Adrenal gland (tissue), 12 donors: ENCODE data around the gene PPFIA4. TPM values are rescaled to one million over a fixed set of nuclear protein-coding genes. Genes with fewer than 3 reads are reported as not detected.

ENCODE experiments used
- DNase-seq, 7 donors: peaks; one replicate each; pipeline ENCODE4 v3.0.0-alpha.2; 2019 to 2020
- H3K27ac ChIP-seq, 5 donors: fragments of 200-600 bp; sonication (generic) in 4 of 5; 1 replicate in 3 of 5; 2 replicates in 2 of 5; pipeline versions ENCODE4 v1.5.1 to v1.8.0; 2016 to 2020; ENCODE audit warnings: mild to moderate bottlenecking in 1 of 5
- H3K27me3 ChIP-seq: fragments of 200-600 bp; 2 replicates; pipeline ENCODE4 v1.8.0; 2021
- H3K36me3 ChIP-seq, 2 donors: fragments of 200-600 bp; replicated peaks in 1 of 2; 1 replicate in 1 of 2; 2 replicates in 1 of 2; pipeline versions ENCODE4 v1.5.1 to v1.8.0; 2018 to 2022
- H3K4me1 ChIP-seq, 2 donors: fragments of 200-600 bp; replicated peaks in 1 of 2; 1 replicate in 1 of 2; 2 replicates in 1 of 2; pipeline versions ENCODE4 v1.5.1 to v1.8.0; 2018 to 2021
- H3K4me3 ChIP-seq, 4 donors: fragments of 200-600 bp; sonication (generic) in 3 of 4; one replicate each; pipeline ENCODE4 v1.5.1; 2016 to 2018
- H3K9me3 ChIP-seq, 3 donors: fragments of 200-600 bp; sonication (generic) in 1 of 3; replicated peaks in 1 of 3; 1 replicate in 2 of 3; 2 replicates in 1 of 3; pipeline versions ENCODE4 v1.5.1 to v1.8.0; 2016 to 2021
- POLR2A ChIP-seq, 2 donors: fragments of 450-650 bp; IDR thresholded peaks; one replicate each; pipeline ENCODE4 v1.6.1; 2017; ENCODE audit warnings: antibody characterized with exemption in 2 of 2, mild to moderate bottlenecking in 2 of 2, moderate library complexity in 1 of 2
- WGBS, 4 donors: extraction: QIAGEN DNeasy Blood & Tissue Kit in 2 of 4; methylation state at CpG; one replicate each; pipeline versions ENCODE4 v1.1.5 to v1.1.7; 2013 to 2017; 5-methylcytosine and 5-hydroxymethylcytosine counted together
- intact Hi-C, 2 donors: fragments of 100-400 bp; cut with DNase I; formaldehyde crosslinking; loops; one replicate each; pipeline versions ENCODE4 v1.14.1 to v1.15.0; 2022 to 2023
- polyA plus RNA-seq, 3 donors: library from polyadenylated mRNA; stranded (reverse); fragments of 200-250 nt in 2 of 3; fragments of 350-450 nt in 1 of 3; fragmentation: Illumina TruSeq in 1 of 3; extraction: RNeasy Lipid Tissue Mini Kit (QIAGEN cat#74804) in 1 of 3; gene quantifications; one replicate each; pipeline ENCODE4 v1.2.3, GENCODE V29; 2013 to 2014
- total RNA-seq, 9 donors: library from RNA; depleted of rRNA in 4 of 9; stranded (reverse); fragments of >200 nt in 4 of 9; fragments of 120-200 nt in 1 of 9; fragmentation: NEBNext Ultra II Directional in 1 of 9; extraction: Animal tissue kit (Norgen Biotek cat#: 25700) in 1 of 9; gene quantifications; one replicate each; pipeline versions ENCODE4 v1.1.0 to v1.2.4, GENCODE V29; 2013 to 2023
- TF ChIP-seq, protein P1 (sequence below), 6 experiments: fragments of 450-650 bp in 4 of 6; fragments of 200-600 bp in 2 of 6; sonication (generic) in 1 of 6; IDR thresholded peaks; 1 replicate in 5 of 6; 2 replicates in 1 of 6; pipeline versions ENCODE4 v1.5.1 to v1.8.0; 2016 to 2021; ENCODE audit warnings: antibody characterized with exemption in 6 of 6, mild to moderate bottlenecking in 2 of 6, moderate library complexity in 1 of 6
- donor health status: healthy with polysubstance abuse.
- donor health status: Bipolar disorder and iron deficiency.
- donor health status: DM: yes; HTN: yes; CAD: no.
- donor health status: DM: no; HTN: no; CAD: no.
- donor health status: DM: no; HTN: no; CAD: no.
- donor health status: DM: yes; HTN: yes; CAD: no.

PPFIA4 gene
- total and polyA plus RNA-seq, 12 donors: 0.12 to 2.9 (median 0.48) TPM

DNA sequence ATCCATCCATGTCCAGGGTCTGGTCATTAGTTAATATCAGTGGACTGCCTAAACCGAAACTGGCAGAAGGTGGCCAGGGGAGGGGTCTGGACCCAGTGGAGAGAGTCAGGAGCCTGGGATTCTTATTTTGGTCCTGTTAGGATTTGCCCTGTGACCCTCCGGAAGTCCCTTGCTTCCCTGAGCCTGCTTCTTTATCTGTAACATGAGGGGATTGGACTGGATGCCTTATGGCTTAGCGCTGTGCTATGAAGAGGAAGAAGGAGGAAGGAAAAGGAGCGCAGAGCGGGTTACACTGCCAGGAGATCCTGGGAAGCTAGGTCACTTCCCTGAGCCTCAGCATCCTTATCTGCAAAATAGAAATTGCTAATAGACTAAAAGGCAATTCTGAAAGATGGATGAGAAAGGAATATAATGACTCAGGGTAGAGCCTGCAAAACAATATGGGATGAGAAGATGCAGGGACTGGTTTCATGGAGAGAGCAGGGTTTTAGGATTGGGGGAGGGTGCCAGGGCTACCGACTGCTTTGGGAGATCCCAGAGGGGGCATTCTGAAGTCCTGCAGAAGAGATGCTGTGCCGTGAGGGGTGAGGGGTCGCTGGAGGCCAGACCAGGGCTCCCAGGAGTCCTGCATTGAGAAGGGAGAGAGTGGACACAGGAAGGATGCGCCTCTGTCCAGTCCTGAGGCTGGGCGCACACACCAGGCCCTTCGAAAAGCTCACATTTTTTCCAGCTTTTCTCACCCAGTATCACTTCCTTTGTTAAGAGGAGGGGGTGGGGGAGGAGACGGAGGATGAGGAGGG is 100.8 kb downstream of the PPFIA4 start:
- H3K9me3 ChIP-seq: no peaks in the 10 kb centered on the region
- peaks cover 14 to 28% of the 10 kb centered on the region in 2 donors for H3K4me1 ChIP-seq
- 25 to 33% (median 25%) methylated on average over 8 to 12 of the region's 12 CpGs for WGBS, 4 donors
- TF ChIP-seq, protein P1, sequence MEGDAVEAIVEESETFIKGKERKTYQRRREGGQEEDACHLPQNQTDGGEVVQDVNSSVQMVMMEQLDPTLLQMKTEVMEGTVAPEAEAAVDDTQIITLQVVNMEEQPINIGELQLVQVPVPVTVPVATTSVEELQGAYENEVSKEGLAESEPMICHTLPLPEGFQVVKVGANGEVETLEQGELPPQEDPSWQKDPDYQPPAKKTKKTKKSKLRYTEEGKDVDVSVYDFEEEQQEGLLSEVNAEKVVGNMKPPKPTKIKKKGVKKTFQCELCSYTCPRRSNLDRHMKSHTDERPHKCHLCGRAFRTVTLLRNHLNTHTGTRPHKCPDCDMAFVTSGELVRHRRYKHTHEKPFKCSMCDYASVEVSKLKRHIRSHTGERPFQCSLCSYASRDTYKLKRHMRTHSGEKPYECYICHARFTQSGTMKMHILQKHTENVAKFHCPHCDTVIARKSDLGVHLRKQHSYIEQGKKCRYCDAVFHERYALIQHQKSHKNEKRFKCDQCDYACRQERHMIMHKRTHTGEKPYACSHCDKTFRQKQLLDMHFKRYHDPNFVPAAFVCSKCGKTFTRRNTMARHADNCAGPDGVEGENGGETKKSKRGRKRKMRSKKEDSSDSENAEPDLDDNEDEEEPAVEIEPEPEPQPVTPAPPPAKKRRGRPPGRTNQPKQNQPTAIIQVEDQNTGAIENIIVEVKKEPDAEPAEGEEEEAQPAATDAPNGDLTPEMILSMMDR (IDR thresholded peaks at IDR 0.05): no peak
- no peak for TF ChIP-seq POLR2A (IDR thresholded peaks at IDR 0.05)
- H3K27ac ChIP-seq: no peak overlapping the region
- peaks cover 24% of the 10 kb centered on the region for H3K27me3 ChIP-seq
- H3K36me3 ChIP-seq: no peaks in the 10 kb centered on the region
- DNase-seq: peak in 1 of 7 donors; percentile 13
- peak overlapping the region in 1 of 4 donors; percentile 35 for H3K4me3 ChIP-seq
- intact Hi-C loops: no loop called here

DNA sequence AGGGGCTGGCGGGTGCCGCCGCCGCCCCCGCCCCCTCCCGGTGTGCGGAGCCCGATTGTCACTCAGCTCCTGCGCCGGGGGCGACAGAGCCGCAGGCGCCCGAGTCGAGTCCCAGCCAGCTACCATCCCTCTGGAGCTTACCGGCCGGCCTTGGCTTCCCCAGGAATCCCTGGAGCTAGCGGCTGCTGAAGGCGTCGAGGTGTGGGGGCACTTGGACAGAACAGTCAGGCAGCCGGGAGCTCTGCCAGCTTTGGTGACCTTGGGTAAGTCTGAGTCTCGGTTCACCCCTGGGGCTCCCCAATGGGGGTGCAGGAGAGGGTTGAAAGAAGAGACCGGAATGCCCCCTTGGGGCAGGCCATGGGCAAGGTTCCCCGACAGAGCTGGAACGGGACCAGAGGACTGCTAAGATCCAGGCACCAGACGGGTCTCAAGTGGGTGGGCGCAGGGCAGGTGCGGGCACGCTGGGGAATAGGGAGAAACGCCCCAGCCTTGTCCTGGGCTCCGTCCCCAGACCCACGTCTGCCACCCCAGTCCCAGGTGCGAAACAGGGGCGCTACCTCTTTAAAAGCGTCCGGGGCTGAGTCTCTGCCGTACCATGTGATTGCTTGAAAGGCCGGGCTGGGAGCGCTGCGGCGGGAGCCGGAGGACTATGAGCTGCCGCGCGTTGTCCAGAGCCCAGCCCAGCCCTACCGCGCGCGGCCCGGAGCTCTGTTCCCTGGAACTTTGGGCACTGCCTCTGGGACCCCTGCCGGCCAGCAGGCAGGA is 101.6 kb downstream of the PPFIA4 start, which contains the start of gene ADORA1:
TSS of gene ADORA1 (plus strand) at position 61 of the 765 bp plus-strand sequence. CDS start 1,116 bp downstream, outside the sequence.
- no peaks in the 10 kb centered on the region for H3K36me3 ChIP-seq
- intact Hi-C loops: no loop called here
- TF ChIP-seq, protein P1 (IDR thresholded peaks at IDR 0.05): peak in 1 of 6 experiments; percentile 7
- no peak for TF ChIP-seq POLR2A (IDR thresholded peaks at IDR 0.05)
- H3K27me3 ChIP-seq: peaks cover 16% of the 10 kb centered on the region
- no peak within 1 kb of the TSS for H3K27ac ChIP-seq
- H3K9me3 ChIP-seq: no peaks in the 10 kb centered on the region
- peak within 1 kb of the TSS in 1 of 4 donors; percentile 35 for H3K4me3 ChIP-seq
- 0 to 1% (median 1%) methylated on average over 20 to 51 of the region's 51 CpGs for WGBS, 4 donors
- H3K4me1 ChIP-seq: peaks cover 14 to 28% of the 10 kb centered on the region in 2 donors
- DNase-seq: peak; percentile 54 to 80 (median 76)

DNA sequence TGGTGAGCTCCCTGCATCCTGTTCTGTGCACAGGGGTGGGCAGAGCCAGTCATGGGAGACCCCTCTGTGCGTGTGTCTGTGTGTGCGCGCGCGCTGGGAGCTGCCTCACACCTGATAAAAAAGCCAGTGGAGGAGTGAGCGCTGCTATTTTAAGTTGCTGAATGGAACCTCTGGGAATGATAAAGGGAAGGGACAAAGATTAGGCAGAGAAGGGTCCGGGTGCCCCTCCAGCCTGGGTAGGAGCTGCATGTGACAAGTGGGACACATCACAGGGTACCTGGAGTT is 102.1 kb downstream of the PPFIA4 start:
- no peak overlapping the region for H3K27ac ChIP-seq
- peaks cover 14 to 28% of the 10 kb centered on the region in 2 donors for H3K4me1 ChIP-seq
- intact Hi-C loops: no loop called here
- no peak for TF ChIP-seq POLR2A (IDR thresholded peaks at IDR 0.05)
- TF ChIP-seq, protein P1 (IDR thresholded peaks at IDR 0.05): no peak
- 33 to 54% (median 43%) methylated on average over 1 to 7 of the region's 7 CpGs for WGBS, 4 donors
- no peaks in the 10 kb centered on the region for H3K36me3 ChIP-seq
- H3K9me3 ChIP-seq: no peaks in the 10 kb centered on the region
- H3K27me3 ChIP-seq: peaks cover 12% of the 10 kb centered on the region
- no peak for DNase-seq
- H3K4me3 ChIP-seq: peak overlapping the region in 1 of 4 donors; percentile 35

Other genes with a start within 250 kb of the PPFIA4 start
- gene KDM5B, start 218.1 kb upstream of the PPFIA4 start, total RNA-seq: 10 to 100 TPM; 26.8 to 75.1 (median 45.4) TPM
- gene KDM5B, start 218.1 kb upstream of the PPFIA4 start, polyA plus RNA-seq: 10 to 100 TPM; 11.7 to 18.2 (median 12.6) TPM
- 1 to 10 TPM in 4 of 9 donors, under 1 TPM in 2, not detected in 3; 0.33 to 3.5 (median 1.3) TPM for gene PCAT6, start 215.5 kb upstream of the PPFIA4 start, total RNA-seq
- 1 to 10 TPM; 3.0 to 8.5 (median 5.8) TPM for gene PCAT6, start 215.5 kb upstream of the PPFIA4 start, polyA plus RNA-seq
- gene RABIF, start 137.3 kb upstream of the PPFIA4 start, total RNA-seq: 10 to 100 TPM in 1 of 9 donors, 1 to 10 TPM in 8; 3.1 to 10.6 (median 6.9) TPM
- gene RABIF, start 137.3 kb upstream of the PPFIA4 start, polyA plus RNA-seq: 1 to 10 TPM; 3.6 to 10.0 (median 3.8) TPM
- gene KLHL12, start 99.3 kb upstream of the PPFIA4 start, total RNA-seq: 10 to 100 TPM; 21.9 to 41.9 (median 26.9) TPM
- 10 to 100 TPM; 12.2 to 30.6 (median 14.7) TPM for gene KLHL12, start 99.3 kb upstream of the PPFIA4 start, polyA plus RNA-seq
- gene ADIPOR1, start 68.2 kb upstream of the PPFIA4 start, total RNA-seq: 100 to 1,000 TPM in 5 of 9 donors, 10 to 100 TPM in 4; 80.5 to 143 (median 105) TPM
- gene ADIPOR1, start 68.2 kb upstream of the PPFIA4 start, polyA plus RNA-seq: 100 to 1,000 TPM in 1 of 3 donors, 10 to 100 TPM in 2; 57.0 to 130 (median 68.7) TPM
- 100 to 1,000 TPM in 4 of 9 donors, 10 to 100 TPM in 5; 83.0 to 247 (median 95.6) TPM for gene CYB5R1, start 59.2 kb upstream of the PPFIA4 start, total RNA-seq
- gene CYB5R1, start 59.2 kb upstream of the PPFIA4 start, polyA plus RNA-seq: 10 to 100 TPM; 41.4 to 97.5 (median 45.0) TPM
- gene TMEM183A, start 19.1 kb upstream of the PPFIA4 start, total RNA-seq: 10 to 100 TPM; 44.3 to 67.2 (median 53.0) TPM
- gene TMEM183A, start 19.1 kb upstream of the PPFIA4 start, polyA plus RNA-seq: 10 to 100 TPM; 23.4 to 57.0 (median 24.4) TPM
- gene MYOG, start 59.5 kb downstream of the PPFIA4 start, total RNA-seq: under 1 TPM in 1 of 9 donors, not detected in 8; 0.11 TPM
- not detected for gene MYOG, start 59.5 kb downstream of the PPFIA4 start, polyA plus RNA-seq
- 1 to 10 TPM in 2 of 9 donors, under 1 TPM in 7; 0.14 to 1.7 (median 0.72) TPM for gene ADORA1, start 101.2 kb downstream of the PPFIA4 start, total RNA-seq
- gene ADORA1, start 101.2 kb downstream of the PPFIA4 start, polyA plus RNA-seq: under 1 TPM; 0.47 to 0.56 (median 0.49) TPM
- gene MYBPH, start 149.3 kb downstream of the PPFIA4 start, total RNA-seq: not detected
- gene MYBPH, start 149.3 kb downstream of the PPFIA4 start, polyA plus RNA-seq: under 1 TPM in 1 of 3 donors, not detected in 2; 0.64 TPM
- 1 to 10 TPM in 3 of 9 donors, under 1 TPM in 6; 0.11 to 2.0 (median 0.65) TPM for gene CHI3L1, start 160.2 kb downstream of the PPFIA4 start, total RNA-seq
- gene CHI3L1, start 160.2 kb downstream of the PPFIA4 start, polyA plus RNA-seq: 10 to 100 TPM in 1 of 3 donors, 1 to 10 TPM in 1, under 1 TPM in 1; 0.53 to 19.1 (median 5.3) TPM
- 1 to 10 TPM in 2 of 9 donors, under 1 TPM in 6, not detected in 1; 0.14 to 2.9 (median 0.55) TPM for gene CHIT1, start 203.2 kb downstream of the PPFIA4 start, total RNA-seq
- 1 to 10 TPM in 2 of 3 donors, under 1 TPM in 1; 0.13 to 6.5 (median 1.1) TPM for gene CHIT1, start 203.2 kb downstream of the PPFIA4 start, polyA plus RNA-seq